Effector CD8-positive, alpha-beta T cell (primary cell): ENCODE measurements around the gene OR10H2.
"Not testable (repeated sequence)": the region's sequence is repeated elsewhere in the genome, so short reads cannot be mapped to it uniquely, and the experiment has no call there.

Experiments used
- DNase-seq: peaks from one replicate; lab custom pipeline; 2025; lab: John Stamatoyannopoulos, UW
- total RNA-seq, 4 experiments: gene quantifications; one replicate each; lab custom pipeline; 2026; lab: John Stamatoyannopoulos, UW

Gene OR10H2
- 0 reads per million in 4 experiments for total RNA-seq

- DNase-seq: no peak
Observed at GRCh38 chr19:15727724-15728123, at the start of gene OR10H2. Gene OR10H2, plus strand, starts transcription at chr19:15728024. Its CDS starts 20 bp downstream, at chr19:15728044.

DNA sequence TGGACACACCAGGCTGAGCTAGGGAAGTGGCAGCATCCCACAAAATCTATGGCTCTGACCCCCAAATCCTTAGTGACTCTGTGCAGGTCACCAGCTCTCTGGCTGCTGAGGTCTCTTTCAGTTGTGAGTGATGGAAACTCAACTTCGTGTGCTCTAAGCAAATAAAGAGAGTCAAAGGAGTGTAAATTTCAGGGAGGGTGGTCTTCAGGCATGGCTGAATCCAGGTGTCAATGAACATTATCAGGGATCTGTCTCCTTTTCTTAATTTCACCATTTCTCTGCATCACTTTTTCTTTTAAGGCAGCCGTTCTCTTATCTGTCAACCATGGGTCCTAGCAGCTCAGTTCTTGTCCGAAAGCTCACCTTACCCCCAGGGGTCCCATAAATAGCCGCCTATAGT lies 48.7 kb upstream of the OR10H2 start:
- DNase-seq: no peak

GRCh38 chr19:15679865-15680264 lies 48.0 kb upstream of the OR10H2 start:
- not testable (repeated sequence) for DNase-seq

- no peak for DNase-seq
Observed at GRCh38 chr19:15680478-15681322, 47.1 kb upstream of the OR10H2 start.

DNA sequence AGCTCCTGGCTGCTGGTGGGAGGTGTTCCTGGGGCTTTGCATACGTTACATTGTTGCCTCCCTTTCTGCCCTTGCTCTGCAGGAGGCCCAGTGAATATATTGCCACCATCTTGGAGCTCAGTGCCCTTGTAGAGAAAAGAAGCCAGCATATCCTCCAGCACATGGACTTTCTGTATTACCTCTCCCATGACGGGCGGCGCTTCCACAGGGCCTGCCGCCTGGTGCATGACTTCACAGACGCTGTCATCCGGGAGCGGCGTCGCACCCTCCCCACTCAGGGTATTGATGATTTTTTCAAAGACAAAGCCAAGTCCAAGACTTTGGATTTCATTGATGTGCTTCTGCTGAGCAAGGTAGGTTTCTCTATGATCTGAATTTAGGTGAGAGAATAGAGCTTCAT lies 44.4 kb upstream of the OR10H2 start:
- no peak for DNase-seq

DNA sequence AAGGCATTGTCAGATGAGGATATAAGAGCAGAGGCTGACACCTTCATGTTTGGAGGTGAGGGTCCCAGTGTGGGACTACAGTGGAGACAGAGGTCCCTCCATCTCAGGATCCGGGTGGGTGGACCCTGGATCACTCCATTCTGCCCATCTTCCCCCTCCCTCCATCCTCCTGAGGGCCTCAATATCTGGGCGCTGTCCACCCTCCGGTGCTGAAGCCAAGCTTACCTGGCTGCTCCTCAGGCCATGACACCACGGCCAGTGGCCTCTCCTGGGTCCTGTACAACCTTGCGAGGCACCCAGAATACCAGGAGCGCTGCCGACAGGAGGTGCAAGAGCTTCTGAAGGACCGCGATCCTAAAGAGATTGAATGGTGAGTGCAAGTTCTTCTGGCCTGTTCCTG lies 43.0 kb upstream of the OR10H2 start:
- DNase-seq: no peak

- no peak for DNase-seq
Observed at GRCh38 chr19:15696654-15697194, 31.1 kb upstream of the OR10H2 start.

DNA sequence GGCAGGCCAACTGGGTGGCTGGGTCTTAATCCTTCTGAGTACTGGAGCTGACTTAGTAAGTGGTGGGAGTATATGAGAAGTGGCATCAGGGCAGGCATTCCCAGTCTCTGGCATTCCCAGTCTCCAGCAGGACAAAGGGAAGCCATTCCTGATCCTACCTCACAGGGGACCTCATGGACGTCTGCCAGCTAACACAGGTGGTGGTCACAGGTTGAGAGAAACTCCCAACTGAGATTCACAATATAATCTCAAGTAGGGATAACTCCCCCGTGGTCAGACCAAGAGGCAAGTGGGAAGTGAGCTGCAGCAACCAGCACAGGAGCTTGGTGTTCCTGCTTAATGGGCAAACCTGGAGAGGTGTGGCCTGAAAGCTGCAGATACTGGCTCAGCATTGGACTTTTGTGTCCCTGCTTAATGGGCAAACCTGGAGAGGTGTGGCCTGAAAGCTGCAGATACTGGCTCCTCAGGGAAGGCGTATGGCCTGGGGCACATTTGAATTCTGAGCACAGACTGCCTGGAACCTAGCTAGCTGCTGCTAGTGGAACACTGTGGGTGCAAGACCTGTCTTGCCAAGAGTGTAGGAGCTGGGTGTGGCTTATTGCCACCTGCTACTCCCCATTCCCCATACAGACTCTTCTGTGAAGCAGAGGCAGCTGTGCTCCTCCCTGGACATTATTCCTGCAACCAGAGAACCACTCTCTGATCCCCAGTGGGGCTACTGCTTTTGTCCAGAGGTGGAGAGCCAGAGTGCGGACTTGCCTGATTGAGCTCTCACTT lies 25.9 kb upstream of the OR10H2 start:
- no peak for DNase-seq

GRCh38 chr19:15702534-15702930 lies 25.3 kb upstream of the OR10H2 start:
- DNase-seq: no peak

GRCh38 chr19:15714638-15715037 lies 13.2 kb upstream of the OR10H2 start:
- DNase-seq: no peak

DNA sequence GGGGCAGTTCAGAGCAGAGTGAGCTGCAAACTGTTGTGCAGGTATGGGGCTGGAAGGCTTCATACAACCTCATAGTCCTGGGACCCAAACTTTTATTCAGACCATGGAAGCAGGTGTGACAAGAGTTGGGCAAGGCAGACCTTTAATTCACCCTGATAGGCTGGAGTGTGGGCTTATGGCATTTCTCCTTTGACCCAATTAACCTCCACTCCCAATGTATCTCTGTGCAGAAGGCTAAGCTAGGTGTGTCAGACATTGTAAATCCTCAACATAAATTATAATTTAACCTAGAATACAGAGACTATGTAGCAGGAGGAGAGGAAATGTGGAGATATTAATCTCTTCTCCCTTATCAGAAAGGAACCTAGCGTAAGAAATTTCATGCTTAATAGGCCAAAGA lies 12.2 kb upstream of the OR10H2 start:
- no peak for DNase-seq

DNA sequence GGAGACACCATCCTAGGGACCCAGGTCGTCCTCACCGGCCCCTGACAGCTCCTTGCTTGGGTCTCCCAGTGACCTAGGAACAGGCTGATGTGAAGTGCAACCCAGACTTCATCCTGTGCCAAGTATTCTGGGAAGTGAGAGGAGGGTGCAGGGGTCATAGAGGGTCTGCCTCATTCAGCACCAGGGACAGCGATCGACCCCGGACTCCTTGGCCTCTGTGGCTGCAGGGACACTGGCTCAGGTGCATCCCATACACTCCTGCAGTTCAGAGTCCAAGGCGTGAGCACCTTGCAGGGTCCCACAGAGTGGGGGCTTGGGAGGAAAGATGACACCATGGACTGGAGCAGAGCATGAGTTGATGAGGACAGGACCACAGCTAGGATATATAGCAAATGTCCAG lies 10.0 kb upstream of the OR10H2 start:
- no peak for DNase-seq

- DNase-seq: no peak
Observed at GRCh38 chr19:15721268-15721667, 6.6 kb upstream of the OR10H2 start.

DNA sequence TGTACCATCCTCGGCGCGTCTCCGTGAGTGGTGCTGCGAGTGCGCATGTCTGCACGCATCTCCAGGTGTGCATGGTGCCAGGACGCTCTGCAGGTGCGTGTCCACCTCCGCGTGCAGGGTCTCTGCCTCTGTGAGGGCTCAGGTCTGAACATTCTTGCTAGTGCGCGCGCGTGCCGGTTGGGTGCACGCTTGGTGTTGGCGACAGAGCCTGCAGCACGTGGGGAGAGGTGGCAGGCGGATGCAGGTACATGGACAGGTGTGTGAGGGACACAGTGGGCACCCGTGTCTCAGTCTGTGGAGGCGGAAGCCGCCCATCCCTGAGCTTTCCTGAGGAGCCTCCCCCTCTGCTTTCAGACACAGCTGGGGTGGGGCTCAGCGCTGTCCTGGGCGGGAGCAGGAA lies 4.9 kb upstream of the OR10H2 start:
- no peak for DNase-seq

GRCh38 chr19:15730538-15730937 lies 2.7 kb downstream of the OR10H2 start:
- no peak for DNase-seq

- DNase-seq: no peak
Observed at GRCh38 chr19:15732388-15732787, 4.6 kb downstream of the OR10H2 start.

DNA sequence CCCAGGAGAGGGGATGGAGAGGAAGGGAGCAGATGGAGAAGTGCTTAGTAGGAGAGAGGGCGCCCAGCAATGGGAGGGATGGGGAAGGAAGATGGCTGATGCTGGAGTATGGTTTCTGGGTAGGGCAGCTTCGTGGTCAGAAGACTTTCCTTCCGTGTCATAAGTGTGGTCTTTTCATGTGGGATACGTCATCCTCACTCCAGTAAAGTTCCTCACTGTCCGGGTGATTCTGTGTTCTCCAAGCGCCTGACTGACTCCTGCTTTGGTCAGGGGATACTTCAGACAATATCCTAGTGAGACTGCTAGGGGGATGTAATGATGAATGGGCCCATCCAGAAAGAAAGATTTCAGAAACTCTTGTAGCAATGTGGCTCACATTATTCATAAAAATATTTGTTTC lies 6.1 kb downstream of the OR10H2 start:
- DNase-seq: no peak

DNA sequence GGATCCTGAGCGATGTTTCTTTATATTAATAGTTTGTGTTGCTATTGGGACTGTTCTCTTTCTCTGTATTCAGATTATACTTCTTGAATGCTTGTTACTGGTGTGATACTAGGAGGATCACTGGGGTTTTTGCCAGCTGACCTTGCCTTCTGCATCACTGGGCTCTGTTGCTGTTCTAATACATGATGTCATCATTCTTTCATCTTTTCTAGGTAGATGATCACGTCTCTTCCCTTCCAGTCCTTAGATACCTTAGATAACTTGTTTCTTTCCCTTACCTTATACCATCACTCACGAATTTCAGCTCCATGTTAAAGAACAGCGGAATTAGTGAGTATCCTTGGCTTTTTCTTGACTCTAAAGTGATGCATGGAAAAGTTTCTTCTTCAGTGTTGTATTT lies 9.9 kb downstream of the OR10H2 start, which contains the start of gene OR10H3:
TSS of gene OR10H3 (plus strand) at position 264 of the 400 bp plus-strand sequence. CDS start 3,408 bp downstream, outside the sequence.
- DNase-seq: no peak

GRCh38 chr19:15740785-15741184 lies 13.0 kb downstream of the OR10H2 start:
- DNase-seq: no peak

GRCh38 chr19:15748239-15748638 lies 20.4 kb downstream of the OR10H2 start:
- no peak for DNase-seq

DNA sequence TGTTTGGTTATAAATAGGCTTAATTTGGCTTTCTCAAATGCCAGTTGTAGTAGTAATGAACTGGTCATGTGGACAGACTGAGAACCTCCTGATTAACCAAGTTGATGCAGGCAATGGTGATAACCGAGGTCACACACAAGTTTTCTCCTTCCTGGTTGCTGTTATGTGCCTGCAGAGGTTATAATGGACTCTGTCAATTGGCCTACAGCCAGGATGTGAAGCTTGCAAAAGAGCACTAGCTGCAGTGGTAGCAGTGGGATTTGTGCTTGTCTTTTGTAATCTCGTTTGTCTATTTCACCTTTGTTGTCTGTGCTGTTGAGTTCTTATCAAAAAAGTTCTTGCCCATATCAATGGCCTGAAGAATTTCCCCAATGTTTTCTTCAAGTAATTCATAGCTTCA lies 30.6 kb downstream of the OR10H2 start:
- DNase-seq: no peak

- no peak for DNase-seq
Observed at GRCh38 chr19:15759962-15760565, 32.2 kb downstream of the OR10H2 start.
